ENCODE results near the gene MFSD8.

DNA sequence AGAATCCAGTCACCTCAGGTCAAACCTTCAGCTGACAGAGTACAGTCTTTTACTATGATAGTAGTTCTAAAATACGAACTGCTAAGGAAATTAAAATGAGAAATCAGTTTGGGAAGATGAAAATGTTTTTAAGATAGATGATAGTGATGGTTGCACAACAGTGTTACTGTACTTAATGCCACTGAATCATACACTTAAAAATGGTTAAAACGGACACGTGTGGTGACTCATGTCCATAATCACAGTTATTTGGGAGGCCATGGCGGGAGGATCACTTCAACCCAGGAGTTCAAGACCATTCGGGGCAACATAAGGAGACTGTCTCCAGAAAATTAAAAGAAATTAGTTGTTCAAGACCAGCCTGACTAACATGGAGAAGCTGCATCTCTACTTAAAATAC lies 41.6 kb upstream of the MFSD8 start:
- TF ChIP-seq, protein P1, sequence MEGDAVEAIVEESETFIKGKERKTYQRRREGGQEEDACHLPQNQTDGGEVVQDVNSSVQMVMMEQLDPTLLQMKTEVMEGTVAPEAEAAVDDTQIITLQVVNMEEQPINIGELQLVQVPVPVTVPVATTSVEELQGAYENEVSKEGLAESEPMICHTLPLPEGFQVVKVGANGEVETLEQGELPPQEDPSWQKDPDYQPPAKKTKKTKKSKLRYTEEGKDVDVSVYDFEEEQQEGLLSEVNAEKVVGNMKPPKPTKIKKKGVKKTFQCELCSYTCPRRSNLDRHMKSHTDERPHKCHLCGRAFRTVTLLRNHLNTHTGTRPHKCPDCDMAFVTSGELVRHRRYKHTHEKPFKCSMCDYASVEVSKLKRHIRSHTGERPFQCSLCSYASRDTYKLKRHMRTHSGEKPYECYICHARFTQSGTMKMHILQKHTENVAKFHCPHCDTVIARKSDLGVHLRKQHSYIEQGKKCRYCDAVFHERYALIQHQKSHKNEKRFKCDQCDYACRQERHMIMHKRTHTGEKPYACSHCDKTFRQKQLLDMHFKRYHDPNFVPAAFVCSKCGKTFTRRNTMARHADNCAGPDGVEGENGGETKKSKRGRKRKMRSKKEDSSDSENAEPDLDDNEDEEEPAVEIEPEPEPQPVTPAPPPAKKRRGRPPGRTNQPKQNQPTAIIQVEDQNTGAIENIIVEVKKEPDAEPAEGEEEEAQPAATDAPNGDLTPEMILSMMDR (IDR thresholded peaks at IDR 0.05; ENCODE audit: low read depth, low read length): no peak
- no peak for TF ChIP-seq EZH2phosphoT487 (IDR thresholded peaks at IDR 0.05; ENCODE audit: low read depth)
